Activated T-helper 1 cell treated with Interleukin-2 at 50 U/mL for 16 hours (primary cell): ENCODE data around the gene CPLANE1.
"Not testable (repeated sequence)": the region's sequence is repeated elsewhere in the genome, so short reads cannot be mapped to it uniquely, and the experiment has no call there.

Source experiments
- DNase-seq: peaks from one replicate; pipeline ENCODE4 v3.0.0-alpha.2; 2020; ENCODE audit warnings: low read depth

CPLANE1 gene

GRCh38 chr5:37121027-37121426, 128.1 kb downstream of the CPLANE1 start:
- DNase-seq, result no peak

GRCh38 chr5:37120270-37120669, 128.9 kb downstream of the CPLANE1 start:
- no peak for DNase-seq

GRCh38 chr5:37116359-37116758, 132.8 kb downstream of the CPLANE1 start:
- DNase-seq, result no peak

- DNase-seq, result no peak
These were observed 136.7 kb downstream of the CPLANE1 start for GRCh38 chr5:37112383-37112991.

GRCh38 chr5:37111426-37112382, 137.5 kb downstream of the CPLANE1 start:
- no peak for DNase-seq

- no peak for DNase-seq
These were observed 139.0 kb downstream of the CPLANE1 start for GRCh38 chr5:37110135-37110534.

GRCh38 chr5:37109338-37109737, 139.8 kb downstream of the CPLANE1 start:
- DNase-seq, result no peak

GRCh38 chr5:37103302-37103701, 145.9 kb downstream of the CPLANE1 start:
- no peak for DNase-seq

GRCh38 chr5:37099267-37099666, 149.9 kb downstream of the CPLANE1 start:
- not testable (repeated sequence) for DNase-seq

GRCh38 chr5:37093795-37094194, 155.4 kb downstream of the CPLANE1 start:
- DNase-seq, result not testable (repeated sequence)

GRCh38 chr5:37090781-37091180, 158.4 kb downstream of the CPLANE1 start:
- DNase-seq, result no peak

GRCh38 chr5:37090123-37090726, 159.0 kb downstream of the CPLANE1 start:
- no peak for DNase-seq

- DNase-seq, result no peak
These were observed 161.2 kb downstream of the CPLANE1 start for GRCh38 chr5:37088009-37088408.

GRCh38 chr5:37086466-37087173, 162.6 kb downstream of the CPLANE1 start:
- no peak for DNase-seq

GRCh38 chr5:37086026-37086425, 163.2 kb downstream of the CPLANE1 start:
- not testable (repeated sequence) for DNase-seq

GRCh38 chr5:37082977-37083376, 166.2 kb downstream of the CPLANE1 start:
- not testable (repeated sequence) for DNase-seq

- no peak for DNase-seq
These were observed 168.5 kb downstream of the CPLANE1 start for GRCh38 chr5:37080697-37081096.

- DNase-seq, result no peak
These were observed 172.0 kb downstream of the CPLANE1 start for GRCh38 chr5:37077146-37077545.

- DNase-seq, result no peak
These were observed 173.7 kb downstream of the CPLANE1 start for GRCh38 chr5:37075399-37075950.

- DNase-seq, result no peak
These were observed 177.1 kb downstream of the CPLANE1 start for GRCh38 chr5:37071901-37072581.

- no peak for DNase-seq
These were observed 177.7 kb downstream of the CPLANE1 start for GRCh38 chr5:37071487-37071886.
